Chondrocyte (in vitro differentiated cells): ENCODE results near the gene GADL1. TPM values are rescaled to one million over a fixed set of nuclear protein-coding genes. Genes with fewer than 3 reads are reported as not detected.

Experiments
- DNase-seq: peaks from one replicate; pipeline ENCODE4 v3.0.0; 2021; ENCODE audit warnings: mixed read lengths, low spot score
- H3K27ac Mint-ChIP-seq: one replicate; pipeline ENCODE4 v1.8.0; 2021; ENCODE audit warnings: mild to moderate bottlenecking, moderate library complexity, mixed read lengths; ENCODE audit not compliant: unreplicated experiment
- H3K27me3 Mint-ChIP-seq: 2 replicates; pipeline ENCODE4 v1.8.0; 2021; ENCODE audit warnings: low read depth, mixed read lengths
- H3K36me3 Mint-ChIP-seq: 2 replicates; pipeline ENCODE4 v1.8.0; 2021; ENCODE audit warnings: low read depth, mixed read lengths
- H3K4me1 Mint-ChIP-seq: 2 replicates; pipeline ENCODE4 v1.8.0; 2021; ENCODE audit warnings: low read depth, mild to moderate bottlenecking, mixed read lengths
- H3K4me3 Mint-ChIP-seq: one replicate; pipeline ENCODE4 v1.8.0; 2021; ENCODE audit warnings: mild to moderate bottlenecking, moderate library complexity, mixed read lengths; ENCODE audit not compliant: unreplicated experiment
- H3K9me3 Mint-ChIP-seq: 2 replicates; pipeline ENCODE4 v1.8.0; 2021; ENCODE audit warnings: low read depth, mixed read lengths
- CTCF ChIP-seq: fragments of 200-600 bp; sonication (generic); IDR thresholded peaks from 2 replicates; pipeline ENCODE4 v1.5.0; 2021; ENCODE audit warnings: antibody characterized with exemption, mild to moderate bottlenecking, moderate library complexity
- total RNA-seq: library from RNA; stranded (reverse); gene quantifications from 3 replicates; pipeline ENCODE4 v1.2.1, GENCODE V29; 2021

GADL1 gene
- total RNA-seq, 1 donor from 2014 or later: not detected

GRCh38 chr3:30934208-30934550, 39.7 kb upstream of the GADL1 start:
- no peak for DNase-seq
- TF ChIP-seq CTCF: peak; percentile 79
- no peak overlapping the region for H3K4me3 Mint-ChIP-seq
- H3K27me3 Mint-ChIP-seq: no peaks in the 10 kb centered on the region
- H3K9me3 Mint-ChIP-seq: peaks cover 13% of the 10 kb centered on the region
- H3K4me1 Mint-ChIP-seq: peaks cover 10% of the 10 kb centered on the region
- no peak overlapping the region for H3K27ac Mint-ChIP-seq
- H3K36me3 Mint-ChIP-seq: no peaks in the 10 kb centered on the region

- Mint-ChIP-seq H3K27me3 (no peaks in the 10 kb centered on the region), H3K27ac (no peak overlapping the region), H3K4me3 (no peak overlapping the region), H3K36me3 (no peaks in the 10 kb centered on the region), H3K9me3 (peaks cover 10% of the 10 kb centered on the region), H3K4me1 (peaks cover 10% of the 10 kb centered on the region)
- no peak for TF ChIP-seq CTCF
- DNase-seq: no peak
These were observed 39.2 kb upstream of the GADL1 start for GRCh38 chr3:30933478-30934207.

- no peak overlapping the region for H3K27ac Mint-ChIP-seq
- TF ChIP-seq CTCF: no peak
- H3K9me3 Mint-ChIP-seq: peaks cover 10% of the 10 kb centered on the region
- no peak for DNase-seq
- peaks cover 10% of the 10 kb centered on the region for H3K4me1 Mint-ChIP-seq
- no peak overlapping the region for H3K4me3 Mint-ChIP-seq
- H3K36me3 Mint-ChIP-seq: no peaks in the 10 kb centered on the region
- no peaks in the 10 kb centered on the region for H3K27me3 Mint-ChIP-seq
These were observed 38.1 kb upstream of the GADL1 start for GRCh38 chr3:30932513-30933098.

- peaks cover 9% of the 10 kb centered on the region for H3K9me3 Mint-ChIP-seq
- no peak for TF ChIP-seq CTCF
- H3K4me3 Mint-ChIP-seq: no peak overlapping the region
- no peak for DNase-seq
- H3K27ac Mint-ChIP-seq: peak overlapping the region; percentile 45
- H3K27me3 Mint-ChIP-seq: no peaks in the 10 kb centered on the region
- peaks cover 23% of the 10 kb centered on the region for H3K4me1 Mint-ChIP-seq
- H3K36me3 Mint-ChIP-seq: no peaks in the 10 kb centered on the region
These were observed 30.3 kb upstream of the GADL1 start for GRCh38 chr3:30924763-30925162.

- Mint-ChIP-seq H3K4me3 (no peak overlapping the region), H3K9me3 (peaks cover 9% of the 10 kb centered on the region), H3K4me1 (peaks cover 15% of the 10 kb centered on the region), H3K27me3 (no peaks in the 10 kb centered on the region), H3K36me3 (no peaks in the 10 kb centered on the region), H3K27ac (no peak overlapping the region)
- DNase-seq: no peak
- TF ChIP-seq CTCF: no peak
These were observed 25.1 kb upstream of the GADL1 start for GRCh38 chr3:30919564-30919963.
